CD4-positive, alpha-beta T cell treated with Interleukin-1 beta for 1 hour (primary cell): ENCODE results near the gene GCNT1.
"Not testable (repeated sequence)": the region's sequence is repeated elsewhere in the genome, so short reads cannot be mapped to it uniquely, and the experiment has no call there.

Experiments
- DNase-seq, 2 donors: peaks; one replicate each; pipeline ENCODE4 v3.0.0-alpha.2; 2020 to 2022

The GCNT1 gene

DNA sequence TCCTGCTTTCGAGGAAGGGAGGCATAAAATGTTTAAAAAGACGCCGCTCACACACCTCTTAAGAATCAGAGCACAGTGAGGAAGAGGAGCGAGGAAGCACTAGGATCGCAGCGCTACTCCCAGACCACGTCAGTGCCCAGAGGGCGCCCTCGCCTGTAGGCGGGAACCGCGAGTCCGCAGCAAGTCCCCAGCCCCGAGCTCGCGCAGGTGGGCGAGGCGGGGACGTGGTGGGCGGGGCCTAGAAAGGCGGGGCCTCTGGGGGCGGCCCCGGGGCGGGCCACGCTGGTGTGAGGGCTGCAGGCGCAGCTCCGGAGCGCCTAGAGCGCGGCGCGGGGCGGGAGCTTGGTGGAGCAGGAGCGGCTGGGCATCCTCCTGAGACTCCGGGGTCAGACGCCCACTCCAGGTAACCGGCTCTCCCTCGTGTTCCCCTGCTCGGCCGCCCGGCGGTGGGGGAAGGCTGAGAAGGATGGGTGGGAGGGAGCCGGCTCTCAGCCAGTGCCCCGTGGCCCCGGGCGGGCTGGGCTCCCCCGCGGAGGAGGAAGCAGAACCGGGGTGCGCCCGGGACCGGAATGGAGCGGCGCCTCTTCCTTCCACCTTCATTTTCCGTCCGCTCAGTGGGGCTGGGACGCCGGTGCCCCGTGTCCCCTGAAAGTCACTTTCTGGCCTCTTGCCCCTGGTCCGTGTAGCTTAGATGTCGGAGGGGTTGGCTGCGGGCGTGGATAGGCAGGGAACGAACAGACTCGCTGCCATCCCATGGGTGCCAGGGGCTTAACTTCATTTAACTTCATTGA is at the start of gene GCNT1:
GCNT1 (plus strand) TSS at position 280 of the 791 bp plus-strand sequence. CDS start 43,200 bp downstream, outside the sequence.
- peak; percentile 90 to 92 for DNase-seq

GRCh38 chr9:76412638-76413037 is 46.3 kb upstream of the GCNT1 start:
- no peak for DNase-seq

- no peak for DNase-seq
Measured at GRCh38 chr9:76413658-76414057, 45.3 kb upstream of the GCNT1 start.

DNA sequence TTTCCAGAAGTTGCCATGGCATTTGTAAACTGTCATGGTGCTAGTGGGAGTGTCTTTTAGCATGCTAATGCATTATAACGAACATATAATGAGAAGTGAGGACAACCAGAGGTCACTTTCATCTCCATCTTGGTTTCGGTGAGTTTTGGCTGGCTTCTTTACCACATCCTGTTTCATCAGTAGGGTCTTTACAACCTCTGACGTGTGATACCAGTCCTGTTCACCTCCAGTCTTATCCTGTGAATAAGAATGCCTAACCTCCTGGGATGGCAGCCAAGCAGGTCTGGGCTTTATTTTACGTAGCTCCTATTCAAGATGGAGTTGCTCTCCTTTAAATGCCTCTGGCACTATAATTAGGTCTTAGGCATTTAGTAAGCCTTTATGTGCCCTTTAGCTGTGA is 44.3 kb upstream of the GCNT1 start:
- DNase-seq = no peak

- no peak for DNase-seq
Measured at GRCh38 chr9:76415154-76415553, 43.8 kb upstream of the GCNT1 start.

- DNase-seq = no peak
Measured at GRCh38 chr9:76415731-76416130, 43.3 kb upstream of the GCNT1 start.

- no peak for DNase-seq
Measured at GRCh38 chr9:76417394-76417793, 41.6 kb upstream of the GCNT1 start.

DNA sequence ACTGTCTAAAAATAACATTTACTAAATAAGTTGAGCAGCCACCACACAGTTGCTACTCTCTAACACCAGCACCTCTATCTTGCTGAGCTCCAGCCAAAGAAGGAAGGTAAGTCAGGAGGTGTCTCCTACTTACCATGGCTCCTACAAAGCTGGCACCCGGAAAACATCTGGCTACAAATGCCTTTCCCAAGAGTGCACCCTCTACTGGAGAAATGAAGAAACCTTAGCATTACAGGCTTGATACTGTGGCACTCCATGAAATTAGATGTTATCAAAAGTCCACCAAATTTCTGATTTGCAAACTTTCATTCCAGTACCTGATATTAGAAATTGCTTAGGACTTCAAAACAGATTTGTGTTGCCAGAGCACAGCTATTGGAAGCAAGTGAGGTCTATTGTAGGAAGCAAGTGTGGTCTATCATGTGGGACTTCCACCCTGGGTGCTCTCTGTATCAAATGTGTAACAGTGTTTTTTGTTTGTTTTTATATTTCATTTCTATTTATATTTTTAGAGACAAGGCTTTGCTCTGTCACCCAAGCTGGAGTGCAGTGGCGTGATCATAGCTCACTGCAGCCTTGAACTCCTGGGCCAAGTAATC is 39.1 kb upstream of the GCNT1 start:
- peak in 1 of 2 donors; percentile 21 for DNase-seq

- peak in 1 of 2 donors; percentile 10 for DNase-seq
Measured at GRCh38 chr9:76423216-76424177, 35.5 kb upstream of the GCNT1 start.

DNA sequence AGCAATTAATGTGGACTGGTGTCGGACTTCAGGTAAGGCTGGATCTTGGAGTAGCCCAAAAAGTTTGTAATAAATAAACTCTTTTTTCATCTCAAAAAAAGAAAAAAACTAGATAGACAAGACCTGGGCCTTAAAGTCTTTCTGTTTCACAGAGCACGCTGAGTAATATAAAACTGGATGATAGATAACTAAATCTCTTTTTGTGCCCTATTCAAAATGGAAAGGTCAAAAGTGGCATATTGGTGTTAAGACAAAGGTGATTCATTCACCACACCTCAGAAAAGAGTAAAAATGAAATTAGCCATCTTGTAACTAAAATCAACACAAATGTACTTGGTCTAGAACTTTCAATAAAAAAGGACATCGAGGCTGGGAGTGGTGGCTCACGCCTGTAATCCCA is 34.5 kb upstream of the GCNT1 start:
- DNase-seq = no peak

- DNase-seq = no peak
Measured at GRCh38 chr9:76425677-76426453, 33.1 kb upstream of the GCNT1 start.

DNA sequence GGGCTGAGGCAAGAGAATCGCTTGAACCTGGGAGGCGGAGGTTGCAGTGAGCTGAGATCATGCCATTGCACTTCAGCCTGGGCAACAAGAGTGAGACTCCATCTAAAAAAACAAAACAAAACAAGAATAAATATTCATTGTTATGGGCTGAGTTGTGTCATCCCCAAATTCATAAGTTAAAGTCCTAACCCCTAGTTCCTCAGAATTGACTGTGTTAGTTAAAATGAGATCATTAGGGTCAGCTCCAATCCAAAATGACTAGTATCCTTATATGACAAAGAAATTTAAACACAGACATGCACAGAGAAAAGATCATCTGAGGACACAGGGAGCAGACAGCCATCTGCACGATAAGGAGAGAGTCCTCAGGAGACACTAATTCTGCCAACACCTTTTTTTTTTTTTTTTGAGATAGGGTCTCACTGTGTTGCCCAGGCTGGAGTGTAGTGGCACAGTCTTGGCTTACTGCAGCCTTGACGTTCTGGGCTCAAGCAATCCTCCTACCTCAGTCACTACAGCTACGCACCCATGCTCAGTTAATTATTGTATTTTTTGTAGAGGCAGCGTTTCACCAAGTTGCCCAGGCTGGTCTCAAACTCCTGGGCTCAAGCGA is 32.1 kb upstream of the GCNT1 start:
- DNase-seq = no peak

GRCh38 chr9:76431601-76432000 is 27.4 kb upstream of the GCNT1 start:
- no peak for DNase-seq

GRCh38 chr9:76433406-76433805 is 25.6 kb upstream of the GCNT1 start:
- no peak for DNase-seq

GRCh38 chr9:76433836-76434235 is 25.1 kb upstream of the GCNT1 start:
- DNase-seq = no peak

DNA sequence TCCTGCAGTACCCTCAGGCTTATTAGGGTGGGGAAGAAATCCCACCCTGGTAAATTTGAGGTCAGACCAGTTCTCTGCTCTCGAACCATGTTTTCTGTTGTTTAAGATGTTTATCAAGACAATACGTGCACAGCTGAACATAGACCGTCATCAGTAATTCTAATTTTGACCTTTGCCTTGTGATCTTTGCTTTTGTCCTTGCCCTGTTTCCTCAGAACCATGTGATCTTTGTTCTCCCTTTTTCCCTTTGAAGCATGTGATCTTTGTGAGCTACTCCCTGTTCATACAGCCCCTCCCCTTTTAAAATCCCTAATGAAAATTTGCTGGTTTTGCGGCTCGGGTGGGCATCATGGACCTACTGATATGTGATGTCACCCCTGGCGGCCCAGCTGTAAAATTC is 24.1 kb upstream of the GCNT1 start:
- DNase-seq = not testable (repeated sequence)

DNA sequence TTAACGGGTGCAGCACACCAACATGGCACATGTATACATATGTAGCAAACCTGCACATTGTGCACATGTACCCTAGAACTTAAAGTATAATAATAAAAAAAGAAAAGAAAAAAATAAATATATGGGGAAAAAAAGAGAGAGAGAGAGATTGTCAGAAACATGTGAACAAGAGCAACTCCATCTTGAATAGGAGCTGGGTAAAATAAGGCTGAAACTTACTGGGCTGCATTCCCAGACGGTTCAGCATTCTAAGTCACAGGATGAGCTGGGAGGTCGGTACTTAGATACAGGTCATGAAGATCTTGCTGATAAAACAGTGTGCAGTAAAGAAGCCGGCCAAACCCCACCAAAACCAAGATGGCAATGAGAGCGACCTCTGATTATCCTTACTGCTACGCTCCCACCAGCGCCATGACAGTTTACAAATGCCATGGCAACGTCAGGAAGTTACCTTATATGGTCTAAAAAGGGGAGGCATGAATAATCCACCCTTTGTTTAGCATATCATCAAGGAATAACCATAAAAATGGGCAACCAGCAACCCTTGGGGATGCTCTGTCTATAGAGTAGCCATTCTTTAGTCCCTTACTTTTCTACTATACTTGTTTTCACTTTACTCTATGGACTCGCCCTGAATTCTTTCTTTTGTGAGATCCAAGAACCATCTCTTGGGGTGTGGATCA is 21.8 kb upstream of the GCNT1 start:
- DNase-seq = not testable (repeated sequence)

- no peak for DNase-seq
Measured at GRCh38 chr9:76438841-76439588, 20.0 kb upstream of the GCNT1 start.

DNA sequence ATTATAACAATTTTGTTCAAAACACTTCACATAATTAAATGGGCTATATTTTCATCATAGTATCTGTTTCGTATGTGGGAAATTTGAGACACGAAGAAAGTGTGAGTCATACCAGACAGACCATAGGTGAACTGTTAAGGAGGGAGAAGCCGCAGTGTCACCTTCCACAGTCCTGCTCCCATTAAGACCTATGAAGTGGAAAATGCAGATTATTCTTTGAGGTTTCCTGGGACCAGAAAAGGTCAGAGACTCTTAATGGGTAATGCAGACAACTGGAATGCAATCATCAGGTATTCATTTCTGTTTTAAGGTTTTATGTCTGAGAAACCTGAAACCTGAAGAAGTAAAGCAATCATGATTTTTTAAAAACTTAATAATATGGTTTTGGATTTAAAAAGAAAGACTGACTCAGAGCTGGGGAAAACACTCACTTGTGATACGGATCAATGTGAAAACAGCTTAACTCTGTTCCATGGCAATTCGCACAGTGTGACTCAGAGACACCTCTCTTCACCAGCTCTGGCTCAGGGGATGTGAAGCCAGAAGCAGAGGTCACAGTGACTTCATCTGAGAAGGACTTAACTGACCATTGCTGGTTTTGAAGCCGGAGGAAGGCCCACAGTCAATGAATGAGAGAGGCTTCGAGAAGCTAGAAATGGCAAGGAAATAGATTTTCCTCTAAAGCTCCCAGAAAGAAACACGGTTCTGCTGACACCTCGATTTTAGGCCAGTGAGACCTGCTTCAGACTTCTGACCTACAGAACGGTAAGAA is 17.2 kb upstream of the GCNT1 start:
- DNase-seq = no peak

GRCh38 chr9:76443887-76444286 is 15.1 kb upstream of the GCNT1 start:
- DNase-seq = no peak
